ENCODE results near the gene RPRD1A. TPM values are rescaled to one million over a fixed set of nuclear protein-coding genes. Genes with fewer than 3 reads are reported as not detected.

Gene RPRD1A
- total and polyA plus RNA-seq, 9 of the 15 experiments (the other 6 are each of a cell fraction or from before 2014, with no cell fraction given) = 30.2 to 142 (median 66.0) TPM

DNA sequence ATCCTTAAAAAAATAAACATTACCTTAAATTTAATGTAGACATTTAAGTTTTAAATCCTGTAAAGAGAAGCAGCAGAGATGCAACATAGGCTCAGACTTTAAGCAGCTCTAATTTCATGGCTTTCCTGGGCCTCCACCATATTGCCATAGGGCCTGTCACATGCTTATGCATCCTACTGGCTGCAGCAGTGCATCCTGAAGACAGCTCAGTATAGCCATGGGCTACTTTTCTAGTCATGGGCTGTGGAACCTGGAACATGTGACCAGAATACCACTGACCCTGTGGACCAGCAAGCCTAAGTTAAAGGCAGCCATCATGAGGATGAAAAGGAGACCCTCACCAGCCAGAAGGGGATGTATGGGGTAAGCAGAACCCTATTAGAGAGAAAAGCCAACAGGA, 84.2 kb downstream of the RPRD1A start (continued):
- TF ChIP-seq MYBL2 (IDR thresholded peaks at IDR 0.05; ENCODE audit: low read depth) = no peak
- TF ChIP-seq MYBL2 (CRISPR knock-in tag; IDR thresholded peaks at IDR 0.05; ENCODE audit: borderline replicate concordance) = no peak

DNA sequence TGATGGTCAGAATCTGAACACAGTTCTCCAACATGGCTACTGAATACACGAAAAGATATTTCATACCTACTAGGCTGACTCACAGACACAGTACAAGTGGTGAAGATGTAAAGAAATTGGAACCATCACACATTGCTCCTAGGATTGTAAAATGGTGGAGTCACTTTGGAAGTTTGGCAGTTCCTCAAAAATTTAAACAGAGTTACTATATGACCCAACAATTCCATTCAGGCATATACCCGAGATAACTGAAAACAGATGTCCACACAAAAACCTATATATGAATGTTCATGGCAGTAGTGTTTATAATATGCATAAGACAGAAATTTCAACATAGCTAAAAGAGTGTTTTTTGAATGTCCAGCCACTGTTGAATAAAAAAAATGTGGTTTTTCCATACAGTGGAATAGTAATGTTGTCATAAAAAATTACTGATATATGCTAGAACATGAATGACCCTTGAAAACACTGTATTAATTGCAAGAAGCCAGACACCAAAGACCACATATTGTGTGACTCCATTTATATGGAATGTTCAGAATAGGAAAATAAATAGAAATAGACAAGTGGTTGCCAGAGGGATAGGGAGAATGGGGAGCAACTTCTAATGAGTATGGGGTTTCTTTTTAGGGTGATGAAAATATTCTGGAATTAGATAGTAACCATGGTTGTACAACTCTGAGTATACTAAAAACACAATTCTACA, 84.8 kb downstream of the RPRD1A start:
- ATAC-seq (no peak), FAIRE-seq (no peak), DNase-seq (ENCODE audit: extremely low read depth in 1 of 4, low spot score in 3 of 4) (no peak)
- H3K27me3 ChIP-seq (ENCODE audit: control insufficient read depth in 2 of 2, insufficient read depth in 2 of 2, low read length in 2 of 2) = no peaks in the 10 kb centered on the region
- in situ Hi-C loops (cut with MboI) (no loop called here), intact Hi-C loops (cut with micrococcal nuclease) (no loop called here)
- H4K20me1 ChIP-seq (replicated peaks; ENCODE audit: control insufficient read depth, insufficient read depth, low read length) = no peaks in the 10 kb centered on the region
- no peaks in the 10 kb centered on the region for H3K4me1 ChIP-seq (replicated peaks in 1 of 2; ENCODE audit: control insufficient read depth in 2 of 2, insufficient read depth in 2 of 2, low read length in 2 of 2)
- H2AFZ ChIP-seq (ENCODE audit: low read depth, low read length) = no peak overlapping the region
- H3K9me1 ChIP-seq (ENCODE audit: control insufficient read depth, insufficient read depth, low read length) = no peaks in the 10 kb centered on the region
- 68% methylated on average over 2 of the region's 2 CpGs for WGBS (ENCODE audit: insufficient coverage, low coverage, missing lambda C conversion rate)
- H3K36me3 ChIP-seq (ENCODE audit: control insufficient read depth, insufficient read depth, low read length) = peaks cover 38% of the 10 kb centered on the region
- no peaks in the 10 kb centered on the region for H3K79me2 ChIP-seq (ENCODE audit: control insufficient read depth, insufficient read depth, low read length)
- no peaks in the 10 kb centered on the region for H3K9me3 ChIP-seq (replicated peaks; ENCODE audit: control insufficient read depth, insufficient read depth, low read depth, low read length)
- no peak overlapping the region for H3K9ac ChIP-seq (ENCODE audit: insufficient read depth in 1 of 2, low read depth in 2 of 2, low read length in 2 of 2)
- no peak overlapping the region for H3K4me3 ChIP-seq
- CTCF ChIA-PET (ENCODE audit: low intra/inter-chr PET ratio) = no interaction called here
- TF ChIP-seq, protein P1, sequence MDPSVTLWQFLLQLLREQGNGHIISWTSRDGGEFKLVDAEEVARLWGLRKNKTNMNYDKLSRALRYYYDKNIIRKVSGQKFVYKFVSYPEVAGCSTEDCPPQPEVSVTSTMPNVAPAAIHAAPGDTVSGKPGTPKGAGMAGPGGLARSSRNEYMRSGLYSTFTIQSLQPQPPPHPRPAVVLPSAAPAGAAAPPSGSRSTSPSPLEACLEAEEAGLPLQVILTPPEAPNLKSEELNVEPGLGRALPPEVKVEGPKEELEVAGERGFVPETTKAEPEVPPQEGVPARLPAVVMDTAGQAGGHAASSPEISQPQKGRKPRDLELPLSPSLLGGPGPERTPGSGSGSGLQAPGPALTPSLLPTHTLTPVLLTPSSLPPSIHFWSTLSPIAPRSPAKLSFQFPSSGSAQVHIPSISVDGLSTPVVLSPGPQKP (CRISPR knock-in tag; IDR thresholded peaks at IDR 0.05) = no peak
- TF ChIP-seq, protein P2, sequence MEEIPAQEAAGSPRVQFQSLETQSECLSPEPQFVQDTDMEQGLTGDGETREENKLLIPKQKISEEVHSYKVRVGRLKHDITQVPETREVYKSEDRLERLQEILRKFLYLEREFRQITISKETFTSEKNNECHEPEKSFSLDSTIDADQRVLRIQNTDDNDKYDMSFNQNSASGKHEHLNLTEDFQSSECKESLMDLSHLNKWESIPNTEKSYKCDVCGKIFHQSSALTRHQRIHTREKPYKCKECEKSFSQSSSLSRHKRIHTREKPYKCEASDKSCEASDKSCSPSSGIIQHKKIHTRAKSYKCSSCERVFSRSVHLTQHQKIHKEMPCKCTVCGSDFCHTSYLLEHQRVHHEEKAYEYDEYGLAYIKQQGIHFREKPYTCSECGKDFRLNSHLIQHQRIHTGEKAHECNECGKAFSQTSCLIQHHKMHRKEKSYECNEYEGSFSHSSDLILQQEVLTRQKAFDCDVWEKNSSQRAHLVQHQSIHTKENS (CRISPR knock-in tag; IDR thresholded peaks at IDR 0.05) = no peak
- H3K27ac ChIP-seq (ENCODE audit: extremely low read depth, low read depth, low read length) = no peak overlapping the region
- POLR2A ChIA-PET = no interaction called here
- no peak overlapping the region for H3K4me2 ChIP-seq (ENCODE audit: insufficient read depth, low read length)
- no TSS peak for BruUV-seq (replicated peaks)
